PC-3 (cell line): ENCODE measurements around the gene ZCCHC24. TPM values are rescaled to one million over a fixed set of nuclear protein-coding genes. Genes with fewer than 3 reads are reported as not detected.

Experiments
- ATAC-seq: fragments of 200-7000 bp; cut with Tn5 transposase; 2 replicates; pipeline ENCODE4 v1.9.1; 2020; ENCODE audit warnings: mild to moderate bottlenecking, moderate library complexity
- BruUV-seq: library from RNA; stranded (reverse); fragments of 400-500 nt; replicated peaks from 2 replicates; lab custom pipeline; 2021; lab: Mats Ljungman, UMichigan
- CTCF ChIA-PET: fragments of 300-600 bp; sonication (Branson Sonifier 250); formaldehyde crosslinking; loops from one replicate; lab custom pipeline; 2022; ENCODE audit warnings: antibody characterized with exemption; lab: Charles Lee
- POLR2A ChIA-PET: fragments of 300-600 bp; sonication (Branson Sonifier 250); formaldehyde crosslinking; loops from one replicate; lab custom pipeline; 2022; ENCODE audit warnings: antibody characterized with exemption; ENCODE audit not compliant: unreplicated experiment; lab: Charles Lee
- DNase-seq: peaks from one replicate; pipeline ENCODE4 v3.0.0-alpha.2; 2015
- H2AFZ ChIP-seq: fragments of 300-600 bp; sonication (generic); 2 replicates; pipeline ENCODE4 v1.6.0; 2016; ENCODE audit warnings: antibody characterized with exemption, low read length
- H3F3A ChIP-seq: fragments of 300-600 bp; sonication (generic); one replicate; pipeline ENCODE4 v1.6.0; 2017; ENCODE audit warnings: antibody characterized with exemption, low read length, control low read depth, mild to moderate bottlenecking; ENCODE audit not compliant: unreplicated experiment
- H3K27ac ChIP-seq: fragments of 300-600 bp; sonication (generic); 2 replicates; pipeline ENCODE4 v1.5.1; 2016; ENCODE audit warnings: mild to moderate bottlenecking, low read length
- H3K27me3 ChIP-seq: fragments of 300-600 bp; sonication (generic); 2 replicates; pipeline ENCODE4 v1.6.1; 2016; ENCODE audit warnings: low read length, mixed read lengths
- H3K36me3 ChIP-seq: fragments of 300-600 bp; sonication (generic); 2 replicates; pipeline ENCODE4 v1.6.1; 2016; ENCODE audit warnings: low read depth, mixed run types, low read length, mixed read lengths
- H3K4me1 ChIP-seq: fragments of 300-600 bp; sonication (generic); 2 replicates; pipeline ENCODE4 v1.5.1; 2016; ENCODE audit warnings: low read length; ENCODE audit not compliant: insufficient read depth
- H3K4me2 ChIP-seq: fragments of 300-600 bp; sonication (generic); 2 replicates; pipeline ENCODE4 v1.6.0; 2016; ENCODE audit warnings: low read length
- H3K4me3 ChIP-seq: fragments of 300-600 bp; sonication (generic); 2 replicates; pipeline ENCODE4 v1.5.1; 2016; ENCODE audit warnings: mild to moderate bottlenecking, low read length, mixed read lengths
- H3K79me2 ChIP-seq: fragments of 300-600 bp; sonication (generic); 2 replicates; pipeline ENCODE4 v1.6.1; 2017; ENCODE audit warnings: low read length, mixed read lengths
- H3K9ac ChIP-seq: fragments of 300-600 bp; sonication (generic); 2 replicates; pipeline ENCODE4 v1.6.0; 2016; ENCODE audit warnings: mild to moderate bottlenecking, low read length
- H3K9me2 ChIP-seq: fragments of 300-600 bp; sonication (generic); replicated peaks from 2 replicates; pipeline ENCODE4 v1.6.1; 2016; ENCODE audit warnings: mixed run types, low read length, mixed read lengths
- H3K9me3 ChIP-seq: fragments of 300-600 bp; sonication (generic); 2 replicates; pipeline ENCODE4 v1.6.1; 2016; ENCODE audit warnings: low read length, mixed read lengths
- H4K20me1 ChIP-seq: fragments of 300-600 bp; sonication (generic); 2 replicates; pipeline ENCODE4 v1.6.1; 2016; ENCODE audit warnings: low read length, mixed read lengths
- CTCF ChIP-seq: fragments of 300-600 bp; sonication (generic); conservative IDR thresholded peaks from 2 replicates; pipeline ENCODE4 v1.5.1; 2017; ENCODE audit warnings: antibody characterized with exemption, low read depth, mild to moderate bottlenecking, low read length
- EZH2 ChIP-seq: fragments of 300-600 bp; sonication (generic); IDR thresholded peaks from one replicate; pipeline ENCODE4 v1.6.1; 2017; ENCODE audit warnings: antibody characterized with exemption, mild to moderate bottlenecking, low read length; ENCODE audit not compliant: unreplicated experiment
- EZH2phosphoT487 ChIP-seq: fragments of 300-600 bp; sonication (generic); IDR thresholded peaks from 2 replicates; pipeline ENCODE4 v1.6.1; 2018; ENCODE audit warnings: mild to moderate bottlenecking, antibody characterized with exemption, low read length, borderline replicate concordance
- intact Hi-C: fragments of 100-400 bp; cut with micrococcal nuclease; formaldehyde crosslinking; loops from 2 replicates; pipeline ENCODE4 v1.9.0; 2023
- total RNA-seq: library from RNA; depleted of rRNA; stranded (reverse); fragments of >200 nt; gene quantifications from 2 replicates; pipeline ENCODE4 v1.2.3, GENCODE V29; 2014

The ZCCHC24 gene
- total RNA-seq, 1 experiment from 2014 or later = 32.9 TPM

GRCh38 chr10:79359816-79360498, 85.5 kb downstream of the ZCCHC24 start:
- Histone ChIP-seq H2AFZ (no peak overlapping the region), H3K27ac (no peak overlapping the region), H3K79me2 (no peaks in the 10 kb centered on the region), H3K27me3 (no peaks in the 10 kb centered on the region), H3K9me3 (no peaks in the 10 kb centered on the region), H3K4me3 (no peak overlapping the region), H3F3A (peaks cover 7% of the 10 kb centered on the region), H3K4me2 (no peak overlapping the region), H3K36me3 (peaks cover 20% of the 10 kb centered on the region), H4K20me1 (peaks cover 10% of the 10 kb centered on the region; the same call in 1 of the 2 replicates), H3K9me2 (no peaks in the 10 kb centered on the region), H3K4me1 (no peaks in the 10 kb centered on the region), H3K9ac (no peak overlapping the region)
- intact Hi-C loops = no loop called here
- ATAC-seq (no peak), DNase-seq (no peak)
- no TSS peak for BruUV-seq
- no peak for TF ChIP-seq EZH2phosphoT487
- no peak for TF ChIP-seq CTCF
- TF ChIP-seq EZH2 = no peak
- CTCF ChIA-PET = interaction anchor here (1.6 kb wide), 1 partner anchor 15 kb away, joined by 3 read pairs; no protein-coding TSS in a partner anchor
- POLR2A ChIA-PET = no interaction called here

GRCh38 chr10:79358811-79359210, 86.6 kb downstream of the ZCCHC24 start:
- H3K27me3 ChIP-seq = no peaks in the 10 kb centered on the region
- no peaks in the 10 kb centered on the region for H3K9me3 ChIP-seq
- no peaks in the 10 kb centered on the region for H3K4me1 ChIP-seq
- peaks cover 32% of the 10 kb centered on the region for H3K36me3 ChIP-seq
- H3K27ac ChIP-seq = no peak overlapping the region
- no peak overlapping the region for H3K9ac ChIP-seq
- intact Hi-C loops = no loop called here
- ChIA-PET CTCF (interaction anchor here (0.6 to 1.2 kb wide), 3 partner anchors 11 to 386 kb away, joined by 3 to 15 read pairs (median 4); partner anchors contain the start of gene PPIF), POLR2A (no interaction called here)
- no peak overlapping the region for H3K4me3 ChIP-seq
- BruUV-seq = no TSS peak
- H2AFZ ChIP-seq = no peak overlapping the region
- TF ChIP-seq EZH2 (no peak), EZH2phosphoT487 (no peak), CTCF (no peak)
- DNase-seq = peak; percentile 71
- H4K20me1 ChIP-seq = peaks cover 21% of the 10 kb centered on the region
- ATAC-seq = peak; percentile 62
- H3K79me2 ChIP-seq = peaks cover 10% of the 10 kb centered on the region
- H3K9me2 ChIP-seq = no peaks in the 10 kb centered on the region
- H3K4me2 ChIP-seq = no peak overlapping the region
- peaks cover 18% of the 10 kb centered on the region for H3F3A ChIP-seq

DNA sequence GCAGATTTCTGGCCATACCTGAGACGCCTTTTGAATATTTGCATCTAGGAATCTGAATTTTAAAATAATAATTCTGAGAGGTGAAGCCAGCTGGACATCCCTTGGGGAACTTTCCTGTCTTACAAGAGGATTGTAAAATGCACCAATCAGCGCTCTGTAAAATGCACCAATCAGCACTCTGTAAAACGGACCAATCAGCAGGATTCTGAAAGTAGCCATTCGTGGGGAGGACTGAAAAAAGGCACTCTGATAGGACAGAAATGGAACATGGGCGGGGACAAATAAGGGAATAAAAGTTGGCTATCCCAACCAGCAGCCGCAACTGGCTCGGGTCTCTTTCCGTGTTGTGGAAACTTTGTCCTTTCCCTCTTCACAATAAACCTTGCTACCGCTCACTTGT, 88.2 kb downstream of the ZCCHC24 start:
- no peaks in the 10 kb centered on the region for H3K9me2 ChIP-seq
- H3K4me3 ChIP-seq = no peak overlapping the region
- BruUV-seq = no TSS peak
- H2AFZ ChIP-seq = no peak overlapping the region
- peaks cover 26% of the 10 kb centered on the region for H3K79me2 ChIP-seq
- peaks cover 18% of the 10 kb centered on the region for H3F3A ChIP-seq
- no peak overlapping the region for H3K27ac ChIP-seq
- ChIA-PET POLR2A (no interaction called here), CTCF (no interaction called here)
- ATAC-seq = no peak
- intact Hi-C loops = no loop called here
- H3K4me2 ChIP-seq = no peak overlapping the region
- peaks cover 48% of the 10 kb centered on the region for H3K36me3 ChIP-seq
- H3K4me1 ChIP-seq = no peaks in the 10 kb centered on the region
- no peaks in the 10 kb centered on the region for H3K27me3 ChIP-seq
- H3K9me3 ChIP-seq = no peaks in the 10 kb centered on the region
- peaks cover 37% of the 10 kb centered on the region for H4K20me1 ChIP-seq
- no peak overlapping the region for H3K9ac ChIP-seq
- TF ChIP-seq CTCF (no peak), EZH2phosphoT487 (no peak), EZH2 (no peak)
- DNase-seq = peak; percentile 60
